Panc1 (cell line): ENCODE measurements around the gene NFAM1. TPM values are rescaled to one million over a fixed set of nuclear protein-coding genes. Genes with fewer than 3 reads are reported as not detected.
A peak's percentile ranks its signal among the peaks of the same experiment; 100 is the strongest.

Source experiments
- ATAC-seq: fragments of 200-7000 bp; cut with Tn5 transposase; 2 replicates; pipeline ENCODE4 v1.9.1; 2020; ENCODE audit warnings: mild to moderate bottlenecking, moderate library complexity
- BruUV-seq: library from RNA; stranded (reverse); fragments of 400-500 nt; replicated peaks from 2 replicates; lab custom pipeline; 2021; lab: Mats Ljungman, UMichigan
- CTCF ChIA-PET: fragments of 300-600 bp; sonication (Branson Sonifier 250); formaldehyde crosslinking; loops from one replicate; lab custom pipeline; 2022; ENCODE audit warnings: antibody characterized with exemption; lab: Charles Lee
- POLR2A ChIA-PET: fragments of 300-600 bp; sonication (Branson Sonifier 250); formaldehyde crosslinking; loops from one replicate; lab custom pipeline; 2022; ENCODE audit warnings: antibody characterized with exemption; lab: Charles Lee
- DNase-seq: peaks from one replicate; pipeline ENCODE4 v3.0.0-alpha.2; 2010; ENCODE audit warnings: low read depth, low spot score
- H3K27ac ChIP-seq: 2 replicates; pipeline ENCODE4 v1.5.1; 2011; ENCODE audit warnings: mild to moderate bottlenecking, low read length, inconsistent platforms
- H3K27me3 ChIP-seq: fragments of 200-500 bp; sonication (Bioruptor generic); 2 replicates; pipeline ENCODE4 v1.6.0; 2014; ENCODE audit warnings: low read length, inconsistent platforms; ENCODE audit not compliant: control insufficient read depth, insufficient read depth
- H3K36me3 ChIP-seq: fragments of 200-500 bp; sonication (Bioruptor generic); 2 replicates; pipeline ENCODE4 v1.5.1; 2014; ENCODE audit warnings: inconsistent platforms, mild to moderate bottlenecking, low read length, moderate library complexity; ENCODE audit not compliant: control insufficient read depth, insufficient read depth
- H3K4me1 ChIP-seq: 2 replicates; pipeline ENCODE4 v1.5.1; 2011; ENCODE audit warnings: inconsistent platforms, mild to moderate bottlenecking, low read length, moderate library complexity; ENCODE audit not compliant: control insufficient read depth, insufficient read depth
- H3K4me3 ChIP-seq, 2 experiments: 2 replicates each; pipeline ENCODE4 v1.5.1; 2011 to 2012; ENCODE audit warnings: low read depth in 2 of 2, low read length in 2 of 2, mild to moderate bottlenecking in 2 of 2, inconsistent platforms in 1 of 2, moderate library complexity in 1 of 2
- H3K9me3 ChIP-seq: fragments of 200-500 bp; sonication (Bioruptor generic); 2 replicates; pipeline ENCODE4 v1.5.1; 2014; ENCODE audit warnings: low read depth, mild to moderate bottlenecking, inconsistent platforms, low read length, moderate library complexity; ENCODE audit not compliant: control insufficient read depth, insufficient read depth
- POLR2AphosphoS5 ChIP-seq: IDR thresholded peaks from 2 replicates; pipeline ENCODE4 v1.6.1; 2012; ENCODE audit warnings: mild to moderate bottlenecking, low read depth, low read length, moderate library complexity
- SIN3A ChIP-seq: IDR thresholded peaks from 2 replicates; pipeline ENCODE4 v1.6.1; 2012; ENCODE audit warnings: low read depth, mild to moderate bottlenecking, low read length, moderate library complexity, borderline replicate concordance; ENCODE audit not compliant: insufficient read depth
- TCF7L2 ChIP-seq: IDR thresholded peaks from 2 replicates; pipeline ENCODE4 v1.6.1; 2011; ENCODE audit warnings: mild to moderate bottlenecking, low read depth, low read length, inconsistent platforms
- in situ Hi-C: cut with HindIII; loops from 2 replicates; pipeline ENCODE4 v1.10.0; 2016; ENCODE audit warnings: low sequenced_read_pairs, low pct_unique_long_range_greater_than_20kb
- intact Hi-C: fragments of 100-400 bp; cut with micrococcal nuclease; formaldehyde crosslinking; loops from one replicate; pipeline ENCODE4 v1.10.0; 2022; ENCODE audit not compliant: unreplicated experiment
- total RNA-seq: library from RNA; stranded (reverse); gene quantifications from one replicate; pipeline ENCODE4 v1.2.1, GENCODE V29; 2021; ENCODE audit not compliant: unreplicated experiment
- TF ChIP-seq, protein P1 (sequence below): fragments of 450-650 bp; IDR thresholded peaks from 2 replicates; pipeline ENCODE4 v1.5.1; 2017; ENCODE audit warnings: mild to moderate bottlenecking
- TF ChIP-seq, protein P2 (sequence below), 2 experiments: IDR thresholded peaks; 2 replicates each; pipeline ENCODE4 v1.6.1; 2011 to 2012; ENCODE audit warnings: low read depth in 2 of 2, control low read depth in 1 of 2, low read length in 1 of 2, mild to moderate bottlenecking in 1 of 2, moderate library complexity in 1 of 2; ENCODE audit not compliant: insufficient read depth in 1 of 2

Gene NFAM1
- total RNA-seq, 1 experiment from 2014 or later, result 0.41 TPM

DNA sequence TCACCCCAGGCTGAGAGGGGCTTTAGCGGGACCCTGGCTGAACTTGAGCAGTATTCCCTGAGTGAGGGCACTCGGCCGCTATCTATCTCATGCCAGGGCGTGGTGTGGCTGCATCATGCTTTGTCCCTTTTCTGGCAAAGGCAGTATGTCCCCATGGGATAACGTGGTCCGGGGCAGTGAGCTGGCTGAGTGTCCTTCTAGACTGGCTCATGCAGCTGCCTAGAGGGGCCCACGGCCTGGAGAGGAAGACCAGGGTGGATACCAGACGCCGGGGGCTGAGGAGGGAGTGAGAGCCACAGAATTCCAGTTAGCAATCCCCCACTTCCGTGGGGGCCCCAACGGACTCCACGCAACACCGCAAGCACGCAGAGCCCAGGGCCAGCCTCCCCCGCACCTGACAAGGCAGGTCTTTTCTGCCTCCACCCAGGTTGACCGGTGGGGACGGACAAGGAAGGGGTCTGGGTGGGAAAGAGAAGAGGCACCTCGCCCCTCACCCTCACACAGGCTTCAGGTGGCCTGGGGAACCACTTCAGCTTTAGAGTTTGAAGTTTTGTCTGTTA, 15.5 kb downstream of the NFAM1 start:
- intact Hi-C loops (no loop called here), in situ Hi-C loops (no loop called here)
- H3K27me3 ChIP-seq, result no peaks in the 10 kb centered on the region
- no peak overlapping the region for H3K4me3 ChIP-seq
- H3K9me3 ChIP-seq, result no peaks in the 10 kb centered on the region
- H3K27ac ChIP-seq, result no peak overlapping the region
- TF ChIP-seq, protein P1, sequence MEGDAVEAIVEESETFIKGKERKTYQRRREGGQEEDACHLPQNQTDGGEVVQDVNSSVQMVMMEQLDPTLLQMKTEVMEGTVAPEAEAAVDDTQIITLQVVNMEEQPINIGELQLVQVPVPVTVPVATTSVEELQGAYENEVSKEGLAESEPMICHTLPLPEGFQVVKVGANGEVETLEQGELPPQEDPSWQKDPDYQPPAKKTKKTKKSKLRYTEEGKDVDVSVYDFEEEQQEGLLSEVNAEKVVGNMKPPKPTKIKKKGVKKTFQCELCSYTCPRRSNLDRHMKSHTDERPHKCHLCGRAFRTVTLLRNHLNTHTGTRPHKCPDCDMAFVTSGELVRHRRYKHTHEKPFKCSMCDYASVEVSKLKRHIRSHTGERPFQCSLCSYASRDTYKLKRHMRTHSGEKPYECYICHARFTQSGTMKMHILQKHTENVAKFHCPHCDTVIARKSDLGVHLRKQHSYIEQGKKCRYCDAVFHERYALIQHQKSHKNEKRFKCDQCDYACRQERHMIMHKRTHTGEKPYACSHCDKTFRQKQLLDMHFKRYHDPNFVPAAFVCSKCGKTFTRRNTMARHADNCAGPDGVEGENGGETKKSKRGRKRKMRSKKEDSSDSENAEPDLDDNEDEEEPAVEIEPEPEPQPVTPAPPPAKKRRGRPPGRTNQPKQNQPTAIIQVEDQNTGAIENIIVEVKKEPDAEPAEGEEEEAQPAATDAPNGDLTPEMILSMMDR, result no peak
- TF ChIP-seq POLR2AphosphoS5 (no peak), TCF7L2 (no peak), SIN3A (no peak)
- TF ChIP-seq, protein P2, sequence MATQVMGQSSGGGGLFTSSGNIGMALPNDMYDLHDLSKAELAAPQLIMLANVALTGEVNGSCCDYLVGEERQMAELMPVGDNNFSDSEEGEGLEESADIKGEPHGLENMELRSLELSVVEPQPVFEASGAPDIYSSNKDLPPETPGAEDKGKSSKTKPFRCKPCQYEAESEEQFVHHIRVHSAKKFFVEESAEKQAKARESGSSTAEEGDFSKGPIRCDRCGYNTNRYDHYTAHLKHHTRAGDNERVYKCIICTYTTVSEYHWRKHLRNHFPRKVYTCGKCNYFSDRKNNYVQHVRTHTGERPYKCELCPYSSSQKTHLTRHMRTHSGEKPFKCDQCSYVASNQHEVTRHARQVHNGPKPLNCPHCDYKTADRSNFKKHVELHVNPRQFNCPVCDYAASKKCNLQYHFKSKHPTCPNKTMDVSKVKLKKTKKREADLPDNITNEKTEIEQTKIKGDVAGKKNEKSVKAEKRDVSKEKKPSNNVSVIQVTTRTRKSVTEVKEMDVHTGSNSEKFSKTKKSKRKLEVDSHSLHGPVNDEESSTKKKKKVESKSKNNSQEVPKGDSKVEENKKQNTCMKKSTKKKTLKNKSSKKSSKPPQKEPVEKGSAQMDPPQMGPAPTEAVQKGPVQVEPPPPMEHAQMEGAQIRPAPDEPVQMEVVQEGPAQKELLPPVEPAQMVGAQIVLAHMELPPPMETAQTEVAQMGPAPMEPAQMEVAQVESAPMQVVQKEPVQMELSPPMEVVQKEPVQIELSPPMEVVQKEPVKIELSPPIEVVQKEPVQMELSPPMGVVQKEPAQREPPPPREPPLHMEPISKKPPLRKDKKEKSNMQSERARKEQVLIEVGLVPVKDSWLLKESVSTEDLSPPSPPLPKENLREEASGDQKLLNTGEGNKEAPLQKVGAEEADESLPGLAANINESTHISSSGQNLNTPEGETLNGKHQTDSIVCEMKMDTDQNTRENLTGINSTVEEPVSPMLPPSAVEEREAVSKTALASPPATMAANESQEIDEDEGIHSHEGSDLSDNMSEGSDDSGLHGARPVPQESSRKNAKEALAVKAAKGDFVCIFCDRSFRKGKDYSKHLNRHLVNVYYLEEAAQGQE (IDR thresholded peaks at IDR 0.05; ENCODE audit: insufficient read depth in 1 of 2, low read depth in 2 of 2, low read length in 1 of 2), result no peak
- POLR2A ChIA-PET, result no interaction called here
- no TSS peak for BruUV-seq
- CTCF ChIA-PET, result no interaction called here
- H3K4me1 ChIP-seq, result no peaks in the 10 kb centered on the region
- H3K36me3 ChIP-seq, result no peaks in the 10 kb centered on the region
- DNase-seq (no peak), ATAC-seq (peak; percentile 47; the same call in 1 of the 2 replicates)

DNA sequence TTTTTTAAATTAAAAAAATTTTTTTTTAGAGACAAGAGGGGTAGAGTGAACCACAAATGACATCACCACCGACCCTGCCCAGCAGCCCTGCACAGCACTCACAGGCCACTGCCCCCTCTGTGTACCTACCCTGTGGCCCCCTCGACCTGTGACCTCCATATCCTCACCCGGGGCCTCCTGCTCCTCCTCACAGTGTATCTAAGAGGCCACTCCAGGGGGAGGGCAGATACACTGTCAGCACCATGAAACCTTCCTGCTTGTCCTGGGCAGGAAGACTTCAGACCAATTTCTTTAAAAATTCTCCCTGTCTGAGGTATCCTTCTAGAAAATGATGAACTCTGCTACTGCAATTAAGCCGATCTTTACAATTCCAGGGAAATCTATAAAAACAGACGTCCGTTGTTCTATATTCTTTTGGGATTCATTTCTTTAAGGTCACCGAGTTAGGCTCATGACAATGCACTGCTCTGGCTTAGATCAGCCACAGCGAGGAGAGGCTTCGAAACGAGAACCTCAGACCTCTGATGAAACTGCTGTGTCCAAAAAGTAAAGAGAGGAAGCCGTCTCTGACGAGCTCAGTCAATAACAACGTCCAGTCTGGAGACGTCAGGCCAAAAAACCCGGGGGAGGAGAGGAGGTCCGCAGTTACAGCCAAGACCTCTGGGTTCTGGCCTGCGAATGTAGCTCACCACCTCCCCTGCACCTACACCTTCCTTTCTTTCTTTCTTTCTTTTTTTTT, 17.5 kb downstream of the NFAM1 start:
- Histone ChIP-seq H3K4me1 (no peaks in the 10 kb centered on the region), H3K27ac (no peak overlapping the region), H3K4me3 (no peak overlapping the region), H3K27me3 (no peaks in the 10 kb centered on the region), H3K36me3 (no peaks in the 10 kb centered on the region), H3K9me3 (no peaks in the 10 kb centered on the region)
- CTCF ChIA-PET, result interaction anchor here (0.6 kb wide), 1 partner anchor 22 kb away, joined by 4 read pairs; no protein-coding TSS in a partner anchor
- POLR2A ChIA-PET, result interaction anchor here (0.6 kb wide), 1 partner anchor 14 kb away, joined by 3 read pairs; no protein-coding TSS in a partner anchor
- in situ Hi-C loops, result no loop called here
- ATAC-seq (no peak), DNase-seq (no peak)
- intact Hi-C loops, result no loop called here
- no TSS peak for BruUV-seq
- TF ChIP-seq, protein P1, result no peak
- TF ChIP-seq POLR2AphosphoS5, result no peak
- no peak for TF ChIP-seq SIN3A
- TF ChIP-seq, protein P2 (IDR thresholded peaks at IDR 0.05; ENCODE audit: insufficient read depth in 1 of 2, low read depth in 2 of 2, low read length in 1 of 2), result no peak
- no peak for TF ChIP-seq TCF7L2
